ENCODE measurements around the gene NPW.
A peak's percentile ranks its signal among the peaks of the same experiment; 100 is the strongest.

NPW gene

DNA sequence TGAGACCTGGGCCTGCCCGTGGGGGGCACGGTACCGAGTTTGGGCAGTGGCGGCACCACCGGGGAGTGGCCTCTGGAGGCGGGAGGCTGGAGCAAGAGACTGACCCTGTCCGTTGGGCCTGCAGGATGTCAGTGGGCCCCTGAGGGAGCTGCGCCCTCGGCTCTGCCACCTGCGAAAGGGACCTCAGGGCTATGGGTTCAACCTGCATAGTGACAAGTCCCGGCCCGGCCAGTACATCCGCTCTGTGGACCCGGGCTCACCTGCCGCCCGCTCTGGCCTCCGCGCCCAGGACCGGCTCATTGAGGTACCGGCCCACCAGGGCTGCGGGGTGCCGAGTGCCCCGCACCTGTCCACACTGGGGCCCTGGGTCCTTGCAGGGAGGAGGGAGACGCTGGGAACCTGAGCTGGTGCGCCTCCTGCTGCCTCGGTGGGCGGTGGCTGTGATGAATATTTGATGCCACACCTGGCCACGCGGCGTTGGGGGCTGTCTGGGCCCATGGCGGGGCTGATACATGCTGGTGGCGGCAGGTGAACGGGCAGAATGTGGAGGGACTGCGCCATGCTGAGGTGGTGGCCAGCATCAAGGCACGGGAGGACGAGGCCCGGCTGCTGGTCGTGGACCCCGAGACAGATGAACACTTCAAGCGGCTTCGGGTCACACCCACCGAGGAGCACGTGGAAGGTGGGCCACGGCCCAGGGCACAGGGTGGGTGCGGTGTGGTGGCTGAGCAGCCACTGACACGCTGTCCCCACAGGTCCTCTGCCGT is 16.8 kb downstream of the NPW start:
- no peak for DNase-seq (ENCODE audit: low read depth)

GRCh38 chr16:2037115-2037514 is 17.5 kb downstream of the NPW start:
- no peak for DNase-seq (ENCODE audit: low read depth)

DNA sequence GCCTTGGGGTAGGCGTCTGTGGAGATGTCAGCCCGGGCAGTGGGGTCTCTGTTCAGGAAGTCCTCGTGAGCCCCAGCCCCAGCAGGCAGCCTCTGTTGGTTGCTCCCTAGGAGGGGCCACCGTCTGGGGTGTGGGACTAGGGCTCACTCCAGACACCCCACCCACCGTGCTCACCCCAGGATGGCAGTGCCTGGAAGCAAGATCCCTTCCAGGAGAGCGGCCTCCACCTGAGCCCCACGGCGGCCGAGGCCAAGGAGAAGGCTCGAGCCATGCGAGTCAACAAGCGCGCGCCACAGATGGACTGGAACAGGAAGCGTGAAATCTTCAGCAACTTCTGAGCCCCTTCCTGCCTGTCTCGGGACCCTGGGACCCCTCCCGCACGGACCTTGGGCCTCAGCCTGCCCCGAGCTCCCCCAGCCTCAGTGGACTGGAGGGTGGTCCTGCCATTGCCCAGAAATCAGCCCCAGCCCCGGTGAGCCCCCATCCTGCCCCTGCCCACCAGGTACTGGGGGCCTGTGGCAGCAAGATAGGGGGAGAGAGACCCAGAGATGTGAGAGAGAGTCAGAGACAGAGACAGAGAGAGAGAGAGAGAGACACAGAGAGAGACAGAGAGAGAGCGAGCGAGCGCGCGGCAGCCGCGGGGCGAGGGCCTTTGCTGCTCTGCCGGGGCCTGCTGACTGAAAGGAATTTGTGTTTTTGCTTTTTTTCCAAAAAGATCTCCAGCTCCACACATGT is 18.2 kb downstream of the NPW start:
- no peak for DNase-seq (ENCODE audit: low read depth)

DNA sequence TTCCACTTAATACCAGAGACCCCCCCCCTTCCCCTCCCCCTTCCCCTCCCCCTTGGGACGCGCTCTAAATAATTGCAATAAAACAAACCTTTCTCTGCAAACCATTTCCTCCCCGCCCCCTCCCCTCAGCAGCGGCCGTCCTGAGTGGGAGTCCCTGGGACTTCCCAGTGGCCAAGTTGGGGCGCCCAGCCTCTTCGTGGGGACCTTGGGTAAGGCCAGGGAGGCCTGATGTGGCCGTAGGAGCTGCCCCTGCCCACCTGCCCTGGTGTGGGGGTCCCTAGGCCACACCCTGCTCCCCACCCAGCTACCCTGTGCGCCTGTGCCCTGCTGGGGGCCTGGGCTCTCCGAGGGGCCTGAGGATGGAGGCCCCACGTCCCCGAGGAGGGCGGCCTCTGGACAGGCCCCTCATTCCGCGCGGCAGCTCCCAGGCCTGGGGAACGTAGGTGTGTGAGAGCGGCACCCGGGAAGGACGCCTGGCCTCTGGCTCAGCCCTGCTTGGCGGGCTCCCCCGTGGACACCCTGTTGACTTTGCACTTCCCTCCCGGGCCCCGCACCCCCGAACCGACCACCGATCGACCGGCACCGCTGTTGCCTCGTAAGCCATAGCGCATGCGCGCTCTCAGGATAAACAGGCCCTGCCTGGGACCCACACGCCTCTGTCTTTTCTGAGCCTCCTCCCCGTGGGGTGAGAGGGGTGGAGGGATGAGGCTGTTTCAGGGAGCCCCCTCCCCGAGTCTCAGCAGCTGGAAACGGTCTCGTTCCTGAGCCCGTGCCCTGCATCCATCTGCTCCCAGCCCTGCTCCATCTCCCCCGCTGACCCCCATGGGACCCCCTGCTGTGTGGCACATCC is 19.0 kb downstream of the NPW start:
- DNase-seq (ENCODE audit: low read depth) = no peak

DNA sequence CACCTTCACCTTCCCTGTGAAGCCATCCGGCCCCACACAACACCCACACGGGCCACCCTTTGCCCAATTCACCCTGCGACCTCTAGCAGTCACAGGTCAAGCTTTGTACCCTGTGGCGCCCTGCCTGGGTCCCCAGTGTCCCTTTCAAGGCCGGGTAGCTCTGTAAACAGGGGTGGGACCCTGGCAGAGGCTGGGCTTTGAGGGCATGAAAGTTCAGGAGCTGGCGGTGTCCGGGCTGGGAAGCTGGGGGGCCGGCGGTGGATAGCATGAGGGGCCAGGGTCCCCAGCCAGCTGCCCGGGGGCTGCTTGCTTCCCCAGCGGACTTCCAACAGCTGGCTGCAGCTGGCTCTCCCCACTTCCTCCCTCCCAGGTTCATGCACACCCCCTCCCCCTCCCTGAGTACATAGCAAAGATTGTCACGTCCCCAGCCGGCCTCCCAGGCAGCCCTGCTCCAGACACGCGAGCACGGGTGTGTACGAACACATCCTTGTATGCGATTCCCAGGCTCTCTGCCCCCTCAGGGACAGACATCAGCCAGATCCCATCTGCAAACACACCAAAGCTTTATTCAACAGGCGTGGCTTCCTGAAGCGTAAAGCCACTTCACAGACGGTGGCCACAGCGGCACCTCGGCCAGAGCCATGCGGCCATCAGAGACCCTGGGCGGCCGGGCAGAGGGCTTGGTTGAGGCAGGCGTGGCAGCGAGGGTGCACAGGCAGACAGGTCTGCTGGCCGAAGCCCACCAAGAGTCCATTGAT is 19.9 kb downstream of the NPW start:
- no peak for DNase-seq (ENCODE audit: low read depth)

DNA sequence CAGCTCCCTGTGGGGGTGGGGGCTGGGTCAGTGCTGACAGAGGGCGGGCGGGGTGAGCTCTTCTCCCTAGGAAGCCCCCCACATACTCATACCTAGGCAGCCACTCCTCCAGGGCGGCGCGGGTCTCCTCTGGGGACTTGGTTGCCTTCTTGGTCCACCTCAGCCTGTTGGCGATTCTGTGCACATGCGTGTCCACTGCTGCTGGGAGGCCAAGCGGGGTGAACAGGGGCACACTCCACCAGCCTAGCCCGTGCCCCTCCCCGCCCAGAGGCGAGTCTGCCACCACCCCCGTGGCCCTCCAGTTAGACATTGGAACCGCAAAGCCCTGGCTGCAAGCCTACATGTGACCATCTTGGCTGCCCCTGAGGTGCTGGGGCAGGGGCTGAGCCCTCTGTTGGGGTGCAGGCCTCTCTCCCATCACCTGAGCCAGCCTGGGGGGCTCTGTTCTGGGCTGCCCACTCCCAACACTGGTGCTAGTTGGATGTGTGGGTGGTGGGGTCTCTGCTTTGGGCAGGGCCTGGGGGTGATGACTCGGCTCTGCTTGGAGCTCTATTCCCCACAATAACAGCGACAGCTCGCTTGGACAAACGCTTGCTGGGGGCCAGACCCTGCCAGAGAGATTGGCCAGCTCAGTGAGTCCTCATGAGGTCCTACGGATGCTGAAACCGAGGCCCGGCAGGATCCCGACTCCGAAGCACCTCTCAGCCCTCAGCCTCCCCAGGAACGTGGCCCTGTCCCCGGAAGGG is 20.6 kb downstream of the NPW start:
- no peak for DNase-seq (ENCODE audit: low read depth)

- no peak for DNase-seq (ENCODE audit: low read depth)
These were observed 21.4 kb downstream of the NPW start for GRCh38 chr16:2040787-2041522.

DNA sequence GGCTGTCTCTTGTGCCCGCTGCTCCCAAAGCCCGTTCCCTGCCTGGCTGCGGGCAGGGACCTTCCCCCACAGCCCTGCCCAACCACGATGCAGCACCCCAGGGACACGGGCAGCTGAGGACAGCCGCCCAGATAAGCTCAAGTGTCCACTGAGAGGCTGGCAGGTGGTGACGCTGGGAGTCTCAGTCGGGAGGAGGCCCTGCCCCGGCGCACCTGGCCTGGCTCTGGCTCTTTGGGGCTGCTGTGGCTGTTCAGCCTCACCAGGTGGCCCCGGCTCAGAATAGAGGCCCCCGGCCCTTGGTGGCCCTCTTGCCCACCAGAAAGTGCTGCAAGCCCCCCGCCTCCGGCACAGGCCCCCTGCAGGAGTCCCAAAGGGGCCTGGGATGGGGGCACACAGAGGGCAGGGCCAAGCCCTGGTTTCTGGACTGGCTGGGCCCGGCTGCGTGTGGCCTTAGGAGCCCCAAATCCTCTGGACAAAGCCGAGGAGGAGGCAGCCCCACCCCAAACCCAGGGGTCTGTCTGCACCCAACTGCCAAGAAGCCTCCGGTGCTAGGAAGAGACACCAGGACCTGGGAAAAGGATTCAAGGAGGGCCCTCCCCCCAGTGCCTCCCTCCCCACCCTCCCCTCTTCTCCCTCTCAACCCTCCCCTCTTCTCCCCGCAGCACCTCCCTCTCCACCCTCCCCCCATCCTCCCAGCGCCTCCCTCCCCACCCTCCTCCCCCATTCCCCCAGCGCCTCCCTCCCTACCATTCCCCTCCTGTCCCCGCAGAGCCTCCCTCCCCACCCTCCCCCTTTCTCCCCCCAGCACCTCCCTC is 22.8 kb downstream of the NPW start:
- no peak for DNase-seq (ENCODE audit: low read depth)

DNA sequence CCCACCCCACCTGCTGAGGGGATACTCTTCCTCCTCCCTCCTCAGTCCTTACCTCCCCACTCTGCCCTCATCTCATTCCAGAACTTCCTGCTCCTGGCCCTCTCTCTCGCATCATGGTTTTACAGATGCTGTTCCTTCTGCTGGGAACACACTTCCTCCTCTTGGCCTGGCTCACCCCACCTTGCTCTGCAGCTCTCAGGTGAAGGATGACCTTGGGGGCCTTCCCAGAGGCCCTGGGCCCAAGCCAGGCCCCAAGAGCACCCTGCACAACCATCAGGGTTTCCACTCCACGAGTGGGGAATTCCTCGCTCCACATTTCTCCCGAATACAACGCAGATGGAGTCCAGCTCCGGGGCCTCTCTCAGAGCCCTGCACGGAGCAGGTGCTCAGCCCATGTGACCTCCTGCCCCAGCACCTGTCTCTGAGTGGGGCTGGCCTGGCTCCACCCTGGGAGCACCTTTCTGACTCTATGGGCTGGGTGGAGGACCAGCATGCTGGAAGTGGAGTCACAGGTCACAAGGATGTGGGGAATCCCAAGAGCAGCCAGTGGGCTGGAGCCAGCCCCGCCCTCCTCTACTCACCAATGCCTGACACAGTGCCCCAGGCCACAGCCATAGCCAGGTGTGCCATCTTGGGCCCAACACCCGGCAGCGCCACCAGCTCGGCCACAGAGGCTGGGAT is 23.5 kb downstream of the NPW start:
- DNase-seq (ENCODE audit: low read depth) = no peak

DNA sequence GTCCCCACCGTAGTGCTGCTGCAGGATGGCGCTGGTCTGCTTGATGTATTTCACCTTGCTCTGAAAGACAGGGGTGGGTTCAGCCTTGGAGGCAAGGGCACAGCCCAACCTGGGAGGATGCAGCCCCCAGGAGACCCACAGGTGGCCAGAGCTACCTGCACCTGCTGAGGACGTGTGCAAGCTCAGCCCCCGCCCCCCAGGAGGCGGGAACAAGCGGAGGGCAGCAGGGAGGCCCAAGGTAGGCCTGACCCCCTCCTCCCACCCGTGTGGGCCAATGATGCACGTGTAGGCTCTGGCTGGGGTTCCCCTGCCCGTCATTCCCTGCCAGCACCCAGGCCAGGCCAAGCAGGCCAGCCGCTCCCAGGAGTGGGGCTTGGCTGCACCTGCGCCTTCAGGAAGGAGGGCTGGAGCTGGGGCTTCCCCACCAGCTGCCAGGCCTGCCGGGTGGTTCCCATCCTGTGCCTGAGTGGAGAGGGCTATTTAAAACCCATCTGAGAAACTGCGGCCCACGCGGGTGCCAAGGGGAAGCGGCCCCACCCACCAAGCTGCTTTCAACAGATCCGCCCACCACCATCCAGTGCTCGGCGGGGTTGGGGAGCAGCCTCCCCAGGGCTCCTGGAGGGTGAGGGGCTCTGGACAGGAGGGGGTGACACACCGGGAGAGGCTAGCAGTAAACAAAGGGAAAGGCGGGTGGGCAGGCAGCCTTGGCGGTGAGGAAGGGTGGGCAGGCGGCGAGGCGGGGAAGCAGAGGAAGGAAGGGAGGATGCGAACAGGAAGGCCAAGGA is 24.3 kb downstream of the NPW start:
- DNase-seq (ENCODE audit: low read depth) = no peak

GRCh38 chr16:2044541-2044940 is 25.0 kb downstream of the NPW start:
- DNase-seq (ENCODE audit: low read depth) = no peak

GRCh38 chr16:2045965-2046892 is 26.6 kb downstream of the NPW start:
- DNase-seq (ENCODE audit: low read depth) = no peak

DNA sequence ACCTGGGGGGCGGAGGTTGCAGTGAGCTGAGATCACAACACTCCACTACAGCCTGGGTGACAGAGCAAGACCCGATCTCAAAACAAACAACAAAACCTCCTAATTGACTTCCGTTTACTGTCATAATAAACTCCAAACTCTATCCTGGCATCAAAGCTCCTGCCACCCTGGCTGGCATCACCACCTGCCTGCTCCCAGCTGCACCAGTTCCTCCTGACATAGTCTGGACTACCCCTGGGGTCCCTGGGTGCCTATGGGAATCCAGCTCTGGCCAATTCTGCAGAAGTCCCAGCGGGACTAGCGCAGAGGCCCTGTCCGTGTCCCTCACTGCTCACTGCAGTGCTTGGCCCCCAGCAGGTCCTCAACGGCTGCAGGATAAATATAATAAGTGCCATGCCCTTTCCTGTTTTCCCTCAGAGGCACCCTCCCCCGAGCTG is 27.3 kb downstream of the NPW start:
- DNase-seq (ENCODE audit: low read depth) = no peak

DNA sequence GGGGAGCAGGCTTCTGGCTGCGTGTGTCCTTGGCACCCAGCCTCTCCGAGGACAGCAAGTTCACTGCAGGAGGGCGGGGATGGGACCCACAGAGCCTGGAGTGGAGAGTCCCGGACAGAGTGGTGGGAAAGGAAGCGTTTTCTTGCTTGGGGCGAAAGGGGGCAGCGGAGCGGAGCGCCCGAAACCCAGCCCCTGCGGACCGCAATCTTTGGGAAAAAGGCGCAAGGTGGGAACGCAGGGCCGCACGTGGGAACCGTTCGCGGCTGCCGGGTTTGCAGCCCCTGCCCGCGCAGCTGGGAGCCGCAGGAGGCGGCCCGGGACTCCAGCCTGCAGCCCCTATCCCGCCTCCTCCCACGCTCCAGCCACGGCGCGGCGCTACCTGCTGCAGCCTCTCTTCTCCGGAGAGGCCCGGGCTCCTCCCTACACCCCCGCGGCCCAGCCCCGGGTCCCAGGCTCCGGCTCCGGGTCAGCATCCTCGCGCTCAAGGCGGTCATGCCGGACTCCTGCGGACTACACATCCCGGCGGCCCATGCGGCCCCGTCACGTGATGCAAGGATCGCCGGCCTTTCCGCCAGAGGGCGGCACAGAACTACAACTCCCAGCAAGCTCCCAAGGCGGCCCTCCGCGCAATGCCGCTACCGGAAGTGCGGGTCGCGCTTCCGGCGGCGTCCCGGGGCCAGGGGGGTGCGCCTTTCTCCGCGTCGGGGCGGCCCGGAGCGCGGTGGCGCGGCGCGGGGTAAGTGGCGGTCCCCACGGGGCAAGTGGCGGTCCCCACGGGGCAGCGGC is 27.9 kb downstream of the NPW start, which contains the start of the genes NTHL1 and TSC2:
TSS of gene NTHL1 (minus strand) at position 505 of the 786 bp plus-strand sequence. CDS start at position 494, 11 bp downstream.
TSS of gene TSC2 (plus strand) at position 656 of the 786 bp plus-strand sequence. CDS start 631 bp downstream, outside the sequence.
- DNase-seq (ENCODE audit: low read depth) = peak; percentile 87

DNA sequence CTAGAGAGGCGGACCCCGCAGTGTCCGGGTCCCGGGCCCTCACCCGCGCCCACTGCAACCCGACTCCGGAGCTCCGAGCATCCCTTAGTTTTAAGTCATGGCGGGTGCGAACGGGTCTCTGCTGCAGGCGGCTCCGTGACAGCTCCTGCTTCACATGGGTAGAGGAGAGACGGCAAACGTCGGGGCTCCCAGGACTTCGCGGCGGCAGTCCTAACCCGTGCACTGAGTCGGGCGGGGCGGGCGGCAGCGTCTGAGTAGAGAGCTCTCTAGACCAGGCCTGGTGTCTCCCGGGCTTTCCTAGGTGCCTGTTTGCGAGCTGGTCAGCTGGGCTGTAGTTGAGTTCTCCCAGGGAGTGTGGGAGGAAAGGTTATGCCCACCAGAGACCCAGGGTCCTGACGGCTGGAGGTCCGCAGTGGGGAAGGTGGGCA is 28.5 kb downstream of the NPW start:
- DNase-seq (ENCODE audit: low read depth) = no peak

DNA sequence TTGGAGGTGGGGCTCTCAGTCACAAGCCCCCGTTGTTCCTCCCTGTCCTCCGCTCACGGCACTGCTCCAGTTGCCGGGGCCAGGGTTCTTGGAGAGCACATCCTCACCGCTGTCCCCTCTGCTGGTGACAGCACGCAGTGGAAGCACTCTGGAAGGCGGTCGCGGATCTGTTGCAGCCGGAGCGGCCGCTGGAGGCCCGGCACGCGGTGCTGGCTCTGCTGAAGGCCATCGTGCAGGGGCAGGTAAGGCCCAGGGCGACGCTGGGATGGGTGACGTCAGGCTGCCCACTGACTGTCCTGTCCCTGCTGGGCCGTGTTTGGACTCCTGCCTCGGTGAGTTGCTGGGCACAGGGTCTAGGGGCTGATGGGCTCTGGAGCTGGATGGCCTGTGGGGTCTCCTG is 33.6 kb downstream of the NPW start:
- DNase-seq (ENCODE audit: low read depth) = no peak

All from stimulated activated CD8-positive, alpha-beta memory T cell treated with anti-CD3 and anti-CD28 coated beads, Interleukin-7, amount 100 ng/mL, for 24 hours (primary cell).